BE2C (cell line): Measurements from ENCODE around the gene UNC13C.

Source experiments
- DNase-seq: peaks from one replicate; pipeline ENCODE4 v3.0.0-alpha.2; 2020
- H3K27me3 ChIP-seq: fragments of 250-450 bp; sonication (Bioruptor Pico); 2 replicates; pipeline ENCODE4 v1.5.1; 2020; ENCODE audit warnings: mild to moderate bottlenecking
- H3K36me3 ChIP-seq: fragments of 250-450 bp; sonication (Bioruptor Pico); 2 replicates; pipeline ENCODE4 v1.5.1; 2020; ENCODE audit warnings: mild to moderate bottlenecking
- H3K4me1 ChIP-seq: fragments of 250-450 bp; sonication (Bioruptor Pico); 2 replicates; pipeline ENCODE4 v1.5.1; 2020
- H3K4me3 ChIP-seq: 2 replicates; pipeline ENCODE4 v1.5.1; 2011; ENCODE audit warnings: low read depth, low read length
- H3K9me3 ChIP-seq: fragments of 250-450 bp; sonication (Bioruptor Pico); 2 replicates; pipeline ENCODE4 v1.5.1; 2020
- TF ChIP-seq, protein P1 (sequence below): IDR thresholded peaks from 2 replicates; pipeline ENCODE4 v1.5.1; 2012; ENCODE audit warnings: mild to moderate bottlenecking, low read depth, low read length

Gene UNC13C

DNA sequence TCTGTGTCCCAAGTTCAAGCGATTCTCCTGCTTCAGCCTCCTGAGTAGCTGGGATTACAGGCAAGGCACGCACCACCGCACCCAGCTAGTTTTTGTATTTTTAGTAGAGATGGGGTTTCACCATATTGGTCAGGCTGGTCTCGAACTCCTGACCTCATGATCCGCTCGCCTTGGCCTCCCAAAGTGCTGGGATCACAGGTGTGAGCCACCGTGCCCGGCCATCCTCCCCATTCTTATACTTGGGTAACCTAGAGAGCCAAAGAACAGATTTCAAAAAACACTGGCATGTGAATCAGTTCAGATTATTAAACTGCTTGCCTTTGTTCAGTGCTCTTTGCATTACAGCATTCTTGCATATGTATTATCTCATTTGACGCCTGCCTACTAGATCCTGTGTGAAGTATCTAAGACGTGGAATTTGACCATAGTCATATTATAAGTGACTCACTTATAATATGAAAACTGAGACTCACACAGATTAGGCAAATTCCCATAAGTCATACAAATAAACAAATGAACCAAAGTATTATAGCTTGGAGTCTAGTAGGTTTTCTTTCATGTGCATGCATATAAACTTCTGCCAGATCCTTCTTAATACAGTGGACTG, 123.5 kb downstream of the UNC13C start:
- Histone ChIP-seq H3K4me3 (no peak overlapping the region), H3K27me3 (no peaks in the 10 kb centered on the region), H3K4me1 (no peaks in the 10 kb centered on the region), H3K36me3 (no peaks in the 10 kb centered on the region), H3K9me3 (no peaks in the 10 kb centered on the region)
- TF ChIP-seq, protein P1, sequence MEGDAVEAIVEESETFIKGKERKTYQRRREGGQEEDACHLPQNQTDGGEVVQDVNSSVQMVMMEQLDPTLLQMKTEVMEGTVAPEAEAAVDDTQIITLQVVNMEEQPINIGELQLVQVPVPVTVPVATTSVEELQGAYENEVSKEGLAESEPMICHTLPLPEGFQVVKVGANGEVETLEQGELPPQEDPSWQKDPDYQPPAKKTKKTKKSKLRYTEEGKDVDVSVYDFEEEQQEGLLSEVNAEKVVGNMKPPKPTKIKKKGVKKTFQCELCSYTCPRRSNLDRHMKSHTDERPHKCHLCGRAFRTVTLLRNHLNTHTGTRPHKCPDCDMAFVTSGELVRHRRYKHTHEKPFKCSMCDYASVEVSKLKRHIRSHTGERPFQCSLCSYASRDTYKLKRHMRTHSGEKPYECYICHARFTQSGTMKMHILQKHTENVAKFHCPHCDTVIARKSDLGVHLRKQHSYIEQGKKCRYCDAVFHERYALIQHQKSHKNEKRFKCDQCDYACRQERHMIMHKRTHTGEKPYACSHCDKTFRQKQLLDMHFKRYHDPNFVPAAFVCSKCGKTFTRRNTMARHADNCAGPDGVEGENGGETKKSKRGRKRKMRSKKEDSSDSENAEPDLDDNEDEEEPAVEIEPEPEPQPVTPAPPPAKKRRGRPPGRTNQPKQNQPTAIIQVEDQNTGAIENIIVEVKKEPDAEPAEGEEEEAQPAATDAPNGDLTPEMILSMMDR = no peak
- no peak for DNase-seq

DNA sequence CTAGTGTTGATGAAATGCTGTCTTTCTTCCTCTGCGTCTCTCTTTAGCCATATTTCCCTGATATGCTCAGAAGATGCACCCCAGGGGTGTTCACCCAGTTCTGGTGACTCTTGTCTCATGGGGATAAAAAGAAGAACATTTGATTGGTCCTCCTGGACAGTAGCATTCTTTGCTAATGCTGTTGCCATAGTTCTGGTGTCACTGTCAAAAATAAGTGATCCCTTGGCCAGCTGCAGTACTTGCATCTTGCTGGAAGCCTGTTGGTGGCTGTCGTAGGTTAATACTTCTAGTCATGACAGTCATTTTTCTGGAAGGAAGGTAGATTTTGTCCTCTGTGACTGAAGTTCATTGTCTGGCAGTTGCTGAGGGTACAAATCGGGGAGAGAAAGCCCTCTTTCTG, 124.5 kb downstream of the UNC13C start:
- H3K27me3 ChIP-seq = no peaks in the 10 kb centered on the region
- no peak for DNase-seq
- no peaks in the 10 kb centered on the region for H3K36me3 ChIP-seq
- TF ChIP-seq, protein P1 = no peak
- no peaks in the 10 kb centered on the region for H3K9me3 ChIP-seq
- no peaks in the 10 kb centered on the region for H3K4me1 ChIP-seq
- H3K4me3 ChIP-seq = no peak overlapping the region

DNA sequence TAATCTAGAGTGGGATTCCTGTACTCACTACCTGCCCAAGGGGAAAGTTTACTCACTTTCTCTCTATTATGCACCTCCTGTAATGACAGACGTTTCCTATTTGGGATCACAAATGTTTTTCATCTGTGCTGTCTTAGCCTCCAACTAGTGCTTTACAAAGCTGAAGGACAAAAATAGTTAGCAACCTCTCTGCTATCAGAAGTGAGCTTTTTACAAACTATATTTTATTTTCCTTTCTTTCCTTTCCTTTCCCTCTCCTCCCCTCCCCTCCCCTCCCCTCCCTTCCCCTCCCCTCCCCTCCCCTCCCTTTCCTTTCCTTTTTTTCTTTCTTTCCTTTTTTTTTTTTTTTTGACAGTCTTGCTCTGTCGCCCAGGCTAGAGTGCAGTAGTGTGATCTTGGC, 130.8 kb downstream of the UNC13C start:
- TF ChIP-seq, protein P1 = no peak
- no peaks in the 10 kb centered on the region for H3K4me1 ChIP-seq
- no peaks in the 10 kb centered on the region for H3K27me3 ChIP-seq

GRCh38 chr15:54119051-54119450, 140.8 kb downstream of the UNC13C start:
- Histone ChIP-seq H3K9me3 (no peaks in the 10 kb centered on the region), H3K4me1 (no peaks in the 10 kb centered on the region), H3K4me3 (no peak overlapping the region), H3K36me3 (no peaks in the 10 kb centered on the region), H3K27me3 (no peaks in the 10 kb centered on the region)
- TF ChIP-seq, protein P1 = no peak
- no peak for DNase-seq

More for the DNA sequence above, 130.8 kb downstream of the UNC13C start:
- H3K36me3 ChIP-seq = no peaks in the 10 kb centered on the region
- H3K4me3 ChIP-seq = no peak overlapping the region
- no peak for DNase-seq
- no peaks in the 10 kb centered on the region for H3K9me3 ChIP-seq

DNA sequence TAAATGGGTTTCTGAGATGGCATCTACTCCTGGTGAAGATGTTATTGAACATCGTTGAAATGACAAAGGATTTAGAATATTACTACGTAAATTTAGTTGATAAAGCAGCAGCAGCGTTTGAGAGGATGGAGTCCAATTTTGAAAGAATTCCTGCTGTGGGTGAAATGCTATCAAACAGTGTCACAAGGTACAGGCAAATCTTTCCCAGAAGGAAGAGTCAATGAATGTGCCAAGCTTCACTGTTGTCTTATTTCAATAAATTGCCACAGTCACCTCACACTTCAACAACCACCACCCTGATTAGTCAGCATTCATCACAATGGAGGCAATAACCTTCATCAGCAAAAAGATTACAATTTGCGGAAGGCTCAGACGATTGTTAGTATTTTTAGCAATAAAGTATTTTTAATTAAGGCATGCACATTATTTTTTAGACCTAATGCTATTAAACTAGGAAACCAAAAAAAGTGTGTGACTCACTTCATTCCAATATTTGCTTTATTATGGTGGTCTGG, 142.8 kb downstream of the UNC13C start:
- Histone ChIP-seq H3K4me1 (no peaks in the 10 kb centered on the region), H3K27me3 (no peaks in the 10 kb centered on the region), H3K4me3 (no peak overlapping the region), H3K36me3 (no peaks in the 10 kb centered on the region), H3K9me3 (no peaks in the 10 kb centered on the region)
- DNase-seq = no peak
- TF ChIP-seq, protein P1 = no peak

- H3K4me1 ChIP-seq = no peaks in the 10 kb centered on the region
- TF ChIP-seq, protein P1 = no peak
- no peaks in the 10 kb centered on the region for H3K36me3 ChIP-seq
- H3K9me3 ChIP-seq = no peaks in the 10 kb centered on the region
- H3K27me3 ChIP-seq = no peaks in the 10 kb centered on the region
- no peak for DNase-seq
- no peak overlapping the region for H3K4me3 ChIP-seq
These were observed 149.3 kb downstream of the UNC13C start for GRCh38 chr15:54127574-54127973.
